ENCODE results near the gene VSTM4. TPM values are rescaled to one million over a fixed set of nuclear protein-coding genes. Genes with fewer than 3 reads are reported as not detected.

VSTM4 gene
- total RNA-seq (2022; extraction: Qiagen RNA extraction; ENCODE audit: low read depth), result 0.29 to 0.44 TPM (median 0.36 TPM) in 5 replicates

GRCh38 chr10:49115015-49115795 is at the start of gene VSTM4:
TSS of gene VSTM4 (minus strand) at chr10:49115522. CDS start at chr10:49115485, 37 bp downstream.

GRCh38 chr10:49133706-49134248 is 18.5 kb upstream of the VSTM4 start, which contains the start of gene FAM170B:
TSS of gene FAM170B (minus strand) at chr10:49134021. CDS start at chr10:49133918, 103 bp downstream.

Other genes starting within 250 kb of the VSTM4 start
- gene LRRC18, start 175.7 kb downstream of the VSTM4 start, total RNA-seq (2022; extraction: Qiagen RNA extraction; ENCODE audit: low read depth), result not detected in 5 replicates
- gene FAM170B, start 18.5 kb upstream of the VSTM4 start, total RNA-seq (2022; extraction: Qiagen RNA extraction; ENCODE audit: low read depth), result not detected in 5 replicates
- not detected in 5 replicates for gene TMEM273, start 72.9 kb upstream of the VSTM4 start, total RNA-seq (2022; extraction: Qiagen RNA extraction; ENCODE audit: low read depth)
- not detected in 5 replicates for gene C10orf71, start 183.6 kb upstream of the VSTM4 start, total RNA-seq (2022; extraction: Qiagen RNA extraction; ENCODE audit: low read depth)